SHP77 treated with DMSO at 0.1 percent for 48 hours (cell line): ENCODE measurements around the gene ATP2B3.
A peak's percentile ranks its signal among the peaks of the same experiment; 100 is the strongest.
"Not testable (repeated sequence)": the region's sequence is repeated elsewhere in the genome, so short reads cannot be mapped to it uniquely, and the experiment has no call there.

Experiments used
- DNase-seq: peaks from one replicate; lab custom pipeline; 2025; lab: John Stamatoyannopoulos, UW

ATP2B3 gene

DNA sequence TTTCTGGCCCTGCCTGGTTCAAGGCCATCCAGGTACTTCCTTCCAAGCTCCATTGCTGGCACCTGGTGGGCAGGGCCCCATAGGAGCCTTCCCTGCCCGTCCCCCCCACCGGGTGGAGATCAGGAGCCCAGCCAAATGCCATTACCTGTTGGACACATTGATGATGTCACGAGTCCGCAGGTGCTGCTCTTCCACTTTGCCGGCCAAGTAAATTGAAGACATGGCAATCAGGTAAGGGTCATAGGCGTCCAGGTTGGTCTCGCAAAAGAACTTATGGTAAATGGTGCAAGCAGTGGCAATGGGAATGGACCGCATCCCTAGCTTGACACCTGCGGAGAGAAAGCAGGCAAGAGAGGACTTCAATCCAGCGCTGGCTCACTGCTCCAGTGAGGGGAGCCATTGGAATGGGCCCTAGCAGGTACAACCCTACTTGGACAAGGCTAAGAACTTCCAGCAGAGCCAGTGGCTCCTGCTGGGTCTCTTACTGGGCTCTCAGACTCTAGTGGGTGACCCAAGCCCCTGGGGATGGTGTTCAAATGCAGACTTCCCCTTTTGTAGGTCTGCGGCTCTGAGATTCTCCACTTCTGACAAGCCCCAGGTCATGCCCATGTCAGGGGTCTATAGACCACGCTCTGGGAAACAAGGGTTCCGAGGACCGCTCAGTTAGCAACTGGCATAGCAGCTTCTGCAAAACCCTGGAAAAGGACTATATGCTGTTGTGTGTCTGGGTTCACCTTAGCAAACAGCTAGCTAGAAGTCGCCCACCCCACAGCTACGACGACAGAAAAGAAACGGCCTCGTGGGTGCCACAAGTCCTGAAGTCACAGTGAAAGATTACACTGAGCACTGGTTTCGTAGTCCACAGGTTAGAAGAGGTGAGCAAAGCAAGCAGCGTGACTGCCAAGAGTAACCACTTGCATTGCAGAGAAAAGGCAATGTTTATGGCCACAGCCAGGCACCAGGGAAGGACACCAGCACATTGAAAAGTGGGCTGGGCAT, 78.7 kb downstream of the ATP2B3 start:
- no peak for DNase-seq

DNA sequence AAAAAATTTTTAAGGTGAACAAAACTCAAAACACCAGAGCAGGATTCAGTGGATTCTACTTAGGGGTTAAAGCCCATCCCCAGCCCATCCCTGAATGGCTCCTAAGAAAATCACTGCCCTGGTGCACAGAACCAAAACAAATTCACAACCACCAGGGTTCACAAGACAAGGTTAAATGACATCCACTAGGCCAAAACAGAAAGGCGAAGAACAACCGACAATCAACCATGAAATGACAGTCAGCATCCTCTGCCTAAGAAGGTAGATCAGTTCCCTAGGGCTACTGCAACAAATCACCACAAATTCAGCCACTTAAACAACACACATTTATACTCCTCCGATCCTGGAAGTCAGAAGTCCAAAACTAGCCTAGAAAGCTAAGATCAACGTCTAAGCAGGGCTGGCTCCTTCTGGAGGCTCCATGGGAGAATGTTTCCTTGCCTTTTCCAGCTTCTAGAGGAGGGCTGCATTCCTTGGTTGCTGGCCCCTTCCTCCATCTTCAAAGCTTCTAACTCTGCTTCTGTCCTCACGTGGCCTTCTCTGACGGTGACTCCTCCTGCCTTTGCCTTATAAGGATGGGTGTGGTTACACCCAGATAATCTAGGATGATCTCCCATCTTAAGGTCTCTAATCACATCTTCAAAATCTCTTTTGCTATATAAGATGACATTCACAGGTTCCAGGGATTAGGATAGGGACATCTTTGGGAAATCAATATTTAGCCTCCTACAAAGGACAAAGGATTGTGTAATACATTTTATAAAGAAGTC, 79.7 kb downstream of the ATP2B3 start:
- DNase-seq, result no peak

DNA sequence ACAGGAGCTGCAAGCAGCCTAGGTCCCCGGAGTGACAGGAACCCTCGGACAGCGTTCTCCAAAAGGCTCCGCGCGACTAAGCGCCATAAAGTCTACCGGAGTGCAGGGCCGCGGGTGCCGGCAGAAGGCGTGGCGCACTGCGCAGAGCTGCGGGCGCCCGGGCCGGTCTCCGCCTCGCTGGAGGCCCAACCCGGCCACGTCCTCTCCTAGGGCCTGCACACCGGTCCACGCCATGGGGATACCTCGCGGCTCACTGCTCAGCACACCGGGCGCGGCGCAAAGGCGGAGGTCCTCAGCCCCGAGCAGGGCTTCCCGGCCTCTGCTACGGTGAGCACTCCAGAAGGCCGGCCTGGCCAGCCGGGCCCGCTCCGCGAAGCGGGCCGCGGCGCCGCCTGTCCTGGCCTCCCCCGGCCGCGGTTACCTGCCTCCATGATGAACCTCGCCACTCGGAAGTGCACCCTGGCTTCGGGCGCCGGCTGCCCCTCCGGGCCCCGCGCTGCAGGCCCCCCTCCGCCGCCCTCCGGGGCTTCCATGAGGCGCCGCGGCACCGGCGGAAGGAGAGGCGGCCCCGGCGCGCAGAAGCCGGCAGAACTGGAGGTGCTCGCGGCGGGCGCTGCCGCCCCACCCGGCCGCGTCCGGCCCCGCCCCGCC, 81.2 kb downstream of the ATP2B3 start, which contains the start of gene CCNQ:
CCNQ (minus strand) TSS at position 599 of the 651 bp plus-strand sequence; CDS start at position 533, 66 bp downstream.
- no peak for DNase-seq

DNA sequence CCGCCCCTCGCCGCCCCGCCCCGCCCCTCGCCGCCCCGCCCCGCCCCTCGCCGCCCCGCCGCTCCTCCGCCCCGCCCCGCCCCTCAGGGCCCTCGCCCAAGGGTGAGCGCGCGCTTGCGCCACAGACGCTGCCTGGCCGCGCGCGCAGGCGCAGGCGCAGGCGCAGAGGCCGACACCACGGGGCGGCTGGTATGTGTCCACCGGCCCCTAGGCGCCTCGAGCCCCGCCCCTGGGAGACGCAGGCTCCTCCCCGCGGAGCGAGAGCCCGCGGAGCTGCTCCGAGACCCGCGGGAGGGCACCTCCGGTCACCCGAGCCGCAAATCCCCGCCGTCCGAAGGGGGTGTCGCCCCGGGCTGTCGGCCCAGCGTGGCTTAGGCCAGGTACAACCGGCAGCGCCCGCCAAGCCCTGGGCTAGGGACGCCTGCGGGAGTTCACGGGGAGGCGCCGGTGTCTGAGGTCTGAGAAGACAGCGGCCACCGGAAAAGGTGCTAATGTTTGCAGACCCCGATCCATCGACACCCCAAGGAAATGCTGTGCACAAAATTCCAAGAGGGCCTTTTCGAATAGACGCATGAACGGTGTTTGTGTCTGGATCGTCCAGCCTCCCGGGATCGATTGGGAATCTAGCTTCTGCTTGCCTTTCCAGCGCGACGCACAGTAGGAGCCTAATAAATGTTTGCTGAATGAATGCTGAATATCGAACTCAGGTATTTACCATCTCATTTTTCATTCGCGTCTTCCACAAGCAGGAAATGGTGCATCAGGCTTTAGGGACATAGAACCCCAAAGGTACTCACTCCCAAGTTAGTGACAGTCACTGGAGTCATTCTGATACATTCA, 82.0 kb downstream of the ATP2B3 start:
- peak; percentile 35 for DNase-seq

- no peak for DNase-seq
Observed at GRCh38 chrX:153600032-153600373, 82.6 kb downstream of the ATP2B3 start.

- no peak for DNase-seq
Observed at GRCh38 chrX:153600921-153601320, 83.5 kb downstream of the ATP2B3 start.

- no peak for DNase-seq
Observed at GRCh38 chrX:153601511-153602110, 84.2 kb downstream of the ATP2B3 start.

DNA sequence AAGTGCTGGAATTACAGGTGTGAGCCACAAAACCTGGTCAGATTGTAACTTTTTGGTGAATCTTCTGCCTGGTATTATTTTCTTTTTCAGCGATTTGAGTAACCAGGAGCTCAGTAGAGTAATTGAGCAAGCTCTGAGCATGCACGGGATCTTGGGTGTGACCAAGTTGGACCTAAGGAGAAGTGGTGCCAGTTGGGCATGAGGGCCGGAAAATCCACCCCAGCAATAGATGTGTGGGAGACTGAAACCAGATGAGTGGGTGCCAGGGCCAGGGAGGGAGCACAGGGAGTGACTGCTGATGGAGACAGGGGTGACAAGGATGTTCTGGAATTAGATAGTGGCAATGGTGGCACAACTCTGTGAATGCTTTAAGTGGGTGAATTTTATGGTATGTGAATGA, 85.2 kb downstream of the ATP2B3 start:
- no peak for DNase-seq

GRCh38 chrX:153603131-153603656, 85.8 kb downstream of the ATP2B3 start:
- no peak for DNase-seq

DNA sequence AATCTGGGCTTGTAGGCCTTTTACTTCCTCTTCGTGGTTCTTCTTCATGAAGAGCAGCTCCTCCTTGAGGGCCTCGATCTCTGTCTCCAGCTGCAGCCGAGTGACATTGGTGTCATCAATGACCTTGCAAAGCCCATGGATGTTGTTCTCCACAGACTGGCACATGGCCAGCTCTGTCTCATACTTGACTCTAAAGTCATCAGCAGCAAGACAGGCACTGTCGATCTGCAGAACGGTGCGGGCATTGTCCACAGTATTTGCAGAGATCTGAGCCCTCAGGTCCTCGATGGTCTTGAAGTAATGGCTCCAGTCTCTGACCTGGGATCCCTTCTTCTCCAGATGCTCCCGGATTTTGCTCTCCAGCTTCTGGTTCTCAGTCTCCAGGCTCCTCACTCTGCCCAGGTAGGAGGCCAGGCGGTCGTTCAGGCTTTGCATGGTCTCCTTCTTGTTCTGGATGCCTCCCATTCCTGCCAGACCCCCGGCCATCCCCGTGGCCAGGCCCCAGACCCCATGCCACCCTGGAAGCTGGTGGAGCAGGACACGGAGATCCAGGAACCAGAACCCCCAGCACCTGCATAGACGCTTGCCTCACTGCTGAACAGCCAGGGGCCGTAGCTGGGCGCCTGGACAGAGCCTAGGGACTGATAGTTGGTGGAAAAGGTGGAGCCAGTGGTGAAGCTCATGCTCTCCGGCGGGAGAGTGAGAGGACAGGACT, 87.4 kb downstream of the ATP2B3 start:
- DNase-seq, result not testable (repeated sequence)

DNA sequence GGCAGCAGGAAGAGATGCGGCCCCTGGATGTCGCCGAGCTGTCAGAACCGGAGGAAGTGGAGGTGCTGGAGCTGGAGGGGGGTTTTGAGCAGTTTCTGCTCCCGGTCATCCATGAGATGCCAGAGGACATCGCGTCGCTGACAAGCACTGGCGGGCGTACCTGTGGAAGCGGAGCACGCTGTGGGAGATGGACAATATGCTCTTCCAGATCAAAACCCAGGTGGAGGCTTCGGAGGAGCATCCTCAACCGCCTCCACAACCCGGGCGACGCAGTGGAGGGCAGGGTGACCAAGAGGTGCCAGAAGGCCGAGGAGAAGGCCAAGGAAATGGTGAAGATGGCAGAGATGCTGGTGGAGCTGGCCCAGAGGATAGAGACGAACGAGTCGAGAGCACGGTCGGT, 89.1 kb downstream of the ATP2B3 start:
- DNase-seq, result no peak

DNA sequence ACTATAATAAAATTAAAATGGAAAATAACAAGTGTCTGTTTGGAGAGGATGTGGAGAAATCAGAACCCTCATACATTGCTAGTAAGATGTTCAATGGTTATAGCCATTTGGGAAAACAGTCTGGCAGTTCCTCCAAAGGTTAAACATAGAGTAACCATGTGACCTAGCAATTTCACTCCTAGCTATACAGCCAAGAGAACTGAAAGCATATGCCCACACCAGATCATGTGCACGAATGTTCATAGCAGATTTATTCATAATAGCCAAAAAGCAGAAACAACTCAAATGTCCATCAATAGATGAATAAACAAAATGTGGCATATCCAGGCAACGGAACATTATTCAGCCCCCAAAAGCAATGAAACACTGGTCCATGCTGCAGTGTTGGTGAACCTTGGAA, 90.9 kb downstream of the ATP2B3 start:
- no peak for DNase-seq

DNA sequence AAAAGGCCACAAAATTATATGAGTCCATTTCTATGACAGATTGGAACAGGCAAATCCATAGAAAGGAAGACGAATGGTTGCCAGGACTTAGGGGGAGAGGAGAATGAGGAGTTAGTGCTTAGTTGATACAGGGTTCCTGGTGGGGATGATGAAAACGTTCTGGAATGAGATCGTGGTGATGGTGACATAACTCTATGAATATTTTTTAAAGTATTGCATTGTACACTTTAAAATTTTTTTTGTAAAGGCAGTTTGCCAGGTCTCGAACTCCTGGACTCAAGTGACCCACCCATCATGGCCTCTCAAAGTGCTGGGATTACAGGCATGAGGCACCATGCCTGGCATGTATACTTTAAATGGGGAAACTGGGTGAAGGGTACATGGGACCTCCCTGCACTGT, 91.4 kb downstream of the ATP2B3 start:
- DNase-seq, result no peak

GRCh38 chrX:153609917-153610835, 92.7 kb downstream of the ATP2B3 start:
- no peak for DNase-seq

- DNase-seq, result no peak
Observed at GRCh38 chrX:153610836-153611213, 93.4 kb downstream of the ATP2B3 start.

- DNase-seq, result no peak
Observed at GRCh38 chrX:153611298-153612095, 94.1 kb downstream of the ATP2B3 start.

- no peak for DNase-seq
Observed at GRCh38 chrX:153612413-153612812, 95.0 kb downstream of the ATP2B3 start.

- DNase-seq, result no peak
Observed at GRCh38 chrX:153614818-153615217, 97.4 kb downstream of the ATP2B3 start.
